SK-N-SH treated with all-trans-retinoic acid at 6 μM for 48 hours (cell line): ENCODE measurements around the gene ITGB2.

ENCODE experiments used
- TF ChIP-seq, protein P1 (sequence below): fragments of 250-450 bp; sonication (Bioruptor Pico); IDR thresholded peaks from 2 replicates; pipeline ENCODE4 v1.5.1; 2021; ENCODE audit warnings: mild to moderate bottlenecking, moderate library complexity
- TF ChIP-seq, protein P2 (sequence below): fragments of 250-450 bp; sonication (Bioruptor Pico); IDR thresholded peaks from 2 replicates; pipeline ENCODE4 v1.8.0; 2020; ENCODE audit warnings: mild to moderate bottlenecking, moderate library complexity, borderline replicate concordance

DNA sequence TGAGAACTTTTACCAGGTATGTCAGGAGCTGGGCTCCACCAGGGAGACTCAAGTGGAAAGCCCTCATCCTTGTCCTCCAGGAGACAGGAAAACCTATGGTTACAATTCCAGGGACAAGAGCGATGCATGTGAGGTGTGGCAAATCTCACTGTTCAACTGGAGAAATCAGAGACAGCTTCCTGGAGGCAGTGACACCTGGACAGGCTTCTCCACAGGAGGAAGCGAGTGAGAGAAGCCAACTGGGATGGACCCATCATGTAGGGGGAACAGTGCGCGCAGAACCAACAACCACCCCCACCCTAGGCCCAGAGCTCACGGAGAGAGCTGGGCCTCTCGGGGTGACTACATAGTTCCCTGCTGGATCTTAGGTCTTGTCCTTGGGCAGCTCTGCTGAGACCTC, 13.6 kb upstream of the ITGB2 start:
- TF ChIP-seq, protein P1, sequence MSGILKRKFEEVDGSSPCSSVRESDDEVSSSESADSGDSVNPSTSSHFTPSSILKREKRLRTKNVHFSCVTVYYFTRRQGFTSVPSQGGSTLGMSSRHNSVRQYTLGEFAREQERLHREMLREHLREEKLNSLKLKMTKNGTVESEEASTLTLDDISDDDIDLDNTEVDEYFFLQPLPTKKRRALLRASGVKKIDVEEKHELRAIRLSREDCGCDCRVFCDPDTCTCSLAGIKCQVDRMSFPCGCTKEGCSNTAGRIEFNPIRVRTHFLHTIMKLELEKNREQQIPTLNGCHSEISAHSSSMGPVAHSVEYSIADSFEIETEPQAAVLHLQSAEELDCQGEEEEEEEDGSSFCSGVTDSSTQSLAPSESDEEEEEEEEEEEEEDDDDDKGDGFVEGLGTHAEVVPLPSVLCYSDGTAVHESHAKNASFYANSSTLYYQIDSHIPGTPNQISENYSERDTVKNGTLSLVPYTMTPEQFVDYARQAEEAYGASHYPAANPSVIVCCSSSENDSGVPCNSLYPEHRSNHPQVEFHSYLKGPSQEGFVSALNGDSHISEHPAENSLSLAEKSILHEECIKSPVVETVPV (CRISPR knock-in tag), result no peak
- TF ChIP-seq, protein P2, sequence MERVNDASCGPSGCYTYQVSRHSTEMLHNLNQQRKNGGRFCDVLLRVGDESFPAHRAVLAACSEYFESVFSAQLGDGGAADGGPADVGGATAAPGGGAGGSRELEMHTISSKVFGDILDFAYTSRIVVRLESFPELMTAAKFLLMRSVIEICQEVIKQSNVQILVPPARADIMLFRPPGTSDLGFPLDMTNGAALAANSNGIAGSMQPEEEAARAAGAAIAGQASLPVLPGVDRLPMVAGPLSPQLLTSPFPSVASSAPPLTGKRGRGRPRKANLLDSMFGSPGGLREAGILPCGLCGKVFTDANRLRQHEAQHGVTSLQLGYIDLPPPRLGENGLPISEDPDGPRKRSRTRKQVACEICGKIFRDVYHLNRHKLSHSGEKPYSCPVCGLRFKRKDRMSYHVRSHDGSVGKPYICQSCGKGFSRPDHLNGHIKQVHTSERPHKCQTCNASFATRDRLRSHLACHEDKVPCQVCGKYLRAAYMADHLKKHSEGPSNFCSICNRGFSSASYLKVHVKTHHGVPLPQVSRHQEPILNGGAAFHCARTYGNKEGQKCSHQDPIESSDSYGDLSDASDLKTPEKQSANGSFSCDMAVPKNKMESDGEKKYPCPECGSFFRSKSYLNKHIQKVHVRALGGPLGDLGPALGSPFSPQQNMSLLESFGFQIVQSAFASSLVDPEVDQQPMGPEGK, result no peak
